SKM-1 treated with dmso at 0.1 percent for 144 hours (cell line): ENCODE measurements around the gene ZDHHC11.
"Not testable (repeated sequence)": the region's sequence is repeated elsewhere in the genome, so short reads cannot be mapped to it uniquely, and the experiment has no call there.

Experiments
- DNase-seq: peaks from one replicate; lab custom pipeline; 2025; ENCODE audit not compliant: unreplicated experiment; lab: John Stamatoyannopoulos, UW

ZDHHC11 gene

DNA sequence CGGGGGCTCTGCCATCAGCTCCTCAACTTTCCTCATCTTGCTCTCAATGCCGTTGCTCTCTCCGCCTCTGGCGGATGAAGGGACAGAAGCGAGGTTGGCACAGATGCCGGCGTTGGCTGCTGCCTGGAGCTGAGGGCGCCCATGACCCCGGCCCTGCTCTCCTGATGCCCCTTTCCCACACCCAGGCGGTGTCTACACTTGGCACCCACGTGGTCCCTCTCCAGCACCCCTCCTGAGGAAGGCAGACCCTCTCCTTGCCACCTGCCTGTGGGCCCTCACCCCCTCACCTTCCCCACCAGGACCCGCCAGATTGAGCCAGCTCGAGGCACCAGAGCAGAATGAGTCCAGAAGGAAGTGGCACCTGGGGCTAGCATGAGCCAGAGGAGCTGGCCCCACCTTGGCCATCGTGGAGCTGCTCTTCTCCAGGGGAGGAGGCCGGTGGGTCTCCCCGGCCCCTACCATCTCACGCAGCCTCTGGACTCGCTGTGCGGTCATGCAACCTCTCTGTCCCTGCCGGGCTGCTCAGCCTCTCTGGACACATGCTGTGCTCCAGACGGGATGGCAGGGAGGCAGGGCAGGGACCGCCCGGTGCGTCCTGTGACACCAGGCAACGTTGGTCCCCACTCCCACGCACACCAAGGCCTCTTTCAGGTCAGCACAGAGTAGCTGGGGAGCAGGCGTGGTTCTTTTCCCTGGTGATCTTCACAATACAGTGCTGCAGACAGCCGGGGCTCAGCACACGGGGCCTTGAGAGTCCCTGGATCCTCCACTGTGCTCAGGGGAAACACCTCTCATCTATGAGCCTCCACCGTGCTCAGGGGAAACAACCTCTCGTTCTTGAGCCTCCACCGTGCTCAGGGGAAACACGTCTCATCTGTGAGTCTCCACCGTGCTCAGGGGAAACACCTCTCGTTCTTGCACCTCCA lies 4.8 kb downstream of the ZDHHC11 start:
- DNase-seq: not testable (repeated sequence)

DNA sequence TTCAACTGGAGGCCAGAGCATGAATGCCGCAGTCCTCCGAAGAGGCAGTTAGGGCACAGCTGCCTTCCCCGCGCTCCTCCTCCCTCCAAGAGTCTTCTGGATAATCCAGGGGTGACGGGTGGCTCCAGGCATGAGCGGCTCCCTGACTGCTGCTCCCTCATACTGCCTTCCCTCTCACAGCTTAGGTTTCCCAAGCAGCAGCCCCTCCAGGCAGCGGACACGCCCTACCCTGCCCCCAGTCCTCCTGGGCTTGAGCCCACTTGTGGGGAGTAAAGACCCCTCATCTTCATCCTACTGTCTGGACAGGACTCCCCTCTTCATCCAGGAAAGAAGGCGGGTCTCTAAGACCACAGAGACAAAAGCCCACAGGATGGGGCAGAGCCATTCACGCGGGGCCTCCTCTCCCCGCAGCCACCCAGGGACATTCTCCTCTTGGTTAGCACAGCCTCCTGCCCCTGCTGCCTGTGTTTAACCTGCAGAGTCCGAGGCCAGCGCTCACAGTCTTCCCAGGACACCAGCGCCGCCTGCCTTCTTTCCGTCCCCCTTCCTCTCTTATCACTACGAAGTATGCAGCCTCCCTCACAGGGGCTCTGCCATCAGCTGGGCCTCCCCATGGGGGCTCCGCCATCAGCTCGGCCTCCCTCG lies 5.6 kb downstream of the ZDHHC11 start:
- not testable (repeated sequence) for DNase-seq

DNA sequence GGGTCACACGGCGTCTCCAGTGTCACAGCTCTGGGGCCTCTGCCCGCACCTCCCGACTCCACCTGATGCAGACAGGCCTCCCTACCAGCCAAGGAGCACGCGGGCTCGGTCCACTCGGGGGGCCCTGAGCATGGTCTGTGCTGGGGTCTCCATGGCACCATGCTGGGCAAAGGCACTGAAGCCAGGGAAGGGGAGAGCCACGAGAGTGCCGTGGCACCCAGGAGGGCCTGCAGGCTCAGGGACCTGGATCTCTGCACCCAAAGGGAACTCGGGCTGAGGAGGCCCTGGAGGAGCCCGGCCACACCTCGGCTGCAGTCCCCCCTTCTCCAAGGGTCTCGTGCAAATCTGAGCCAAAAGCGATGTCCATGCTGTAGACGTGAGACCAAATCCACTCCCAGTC lies 6.4 kb downstream of the ZDHHC11 start:
- DNase-seq: not testable (repeated sequence)

DNA sequence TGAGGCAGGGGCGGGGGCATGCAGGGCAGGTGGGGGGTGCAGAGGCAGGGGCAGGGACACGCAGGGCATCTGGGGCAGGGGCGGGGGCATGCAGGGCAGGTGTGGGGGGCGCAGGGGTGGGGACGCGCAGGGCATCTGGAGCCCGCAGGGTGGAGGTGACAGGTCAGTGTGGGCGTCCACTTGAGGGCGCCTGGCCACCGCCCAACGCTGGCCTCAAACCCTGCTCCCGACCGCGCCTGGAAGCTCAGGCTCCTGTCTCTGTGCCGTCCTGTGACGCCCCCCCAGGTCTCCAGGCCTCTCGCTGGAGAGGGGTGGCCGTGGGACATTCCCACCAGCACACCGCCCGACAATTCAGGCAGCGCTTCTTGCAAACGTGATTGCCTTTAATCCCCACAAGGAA lies 6.9 kb downstream of the ZDHHC11 start:
- DNase-seq: not testable (repeated sequence)

DNA sequence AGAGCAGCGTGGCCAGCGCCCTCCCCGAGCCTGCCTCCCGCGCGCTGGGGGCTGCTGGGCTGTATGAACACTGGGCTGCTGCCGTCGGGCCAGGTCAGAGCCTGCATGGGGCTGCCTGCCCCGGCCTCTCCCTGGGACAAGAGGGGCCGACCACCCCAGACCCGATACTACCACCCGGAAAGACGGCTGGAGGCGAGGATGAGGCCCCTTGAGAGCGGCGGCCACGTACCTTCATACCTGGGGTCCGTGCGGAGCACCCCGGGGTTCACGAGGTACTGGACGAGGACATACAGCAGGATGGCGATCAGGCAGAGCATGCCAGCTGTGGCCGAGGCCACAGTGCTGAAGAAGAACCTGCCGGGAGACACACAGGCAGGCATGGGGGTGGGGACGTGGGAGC lies 7.4 kb downstream of the ZDHHC11 start:
- not testable (repeated sequence) for DNase-seq

DNA sequence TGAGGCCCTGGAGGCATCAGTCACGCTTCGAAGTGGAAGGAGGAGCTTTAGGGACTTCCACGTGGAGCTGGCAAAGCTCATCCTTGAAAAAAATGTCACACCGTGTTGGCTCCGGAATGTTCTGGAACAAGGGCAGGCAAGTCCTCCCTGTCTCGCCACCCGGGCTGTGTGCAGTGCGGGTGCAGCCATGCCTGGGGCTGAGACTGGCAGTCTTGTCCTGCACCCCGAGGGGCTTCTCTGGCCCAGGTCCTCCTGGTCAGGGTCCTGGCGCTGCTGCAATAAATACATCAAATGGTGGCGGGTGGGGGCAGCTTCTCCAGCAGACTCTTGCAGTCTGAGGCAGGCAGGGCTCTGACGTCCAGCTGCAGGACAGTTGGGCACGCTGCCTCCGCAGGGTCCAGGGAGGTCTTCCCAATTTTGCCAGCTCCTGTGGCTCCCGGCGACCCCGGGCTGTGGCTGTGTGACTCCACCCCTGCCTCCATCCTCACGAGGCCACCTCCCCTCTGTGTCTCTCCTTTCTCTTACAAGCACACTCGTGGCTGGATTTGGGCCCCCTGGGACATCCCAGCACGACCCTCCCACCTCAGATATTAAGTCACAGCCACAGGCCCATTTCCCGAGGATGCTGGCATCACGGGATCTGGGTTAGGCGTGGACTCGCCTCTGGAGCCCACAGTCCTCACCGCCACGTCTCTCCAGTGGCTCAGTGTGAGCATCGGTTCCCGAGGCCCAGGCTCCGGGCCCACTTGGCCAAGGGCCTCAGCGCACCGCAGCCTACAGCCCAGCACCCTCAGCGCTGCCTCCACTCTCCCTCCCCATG lies 8.2 kb downstream of the ZDHHC11 start:
- DNase-seq: not testable (repeated sequence)

DNA sequence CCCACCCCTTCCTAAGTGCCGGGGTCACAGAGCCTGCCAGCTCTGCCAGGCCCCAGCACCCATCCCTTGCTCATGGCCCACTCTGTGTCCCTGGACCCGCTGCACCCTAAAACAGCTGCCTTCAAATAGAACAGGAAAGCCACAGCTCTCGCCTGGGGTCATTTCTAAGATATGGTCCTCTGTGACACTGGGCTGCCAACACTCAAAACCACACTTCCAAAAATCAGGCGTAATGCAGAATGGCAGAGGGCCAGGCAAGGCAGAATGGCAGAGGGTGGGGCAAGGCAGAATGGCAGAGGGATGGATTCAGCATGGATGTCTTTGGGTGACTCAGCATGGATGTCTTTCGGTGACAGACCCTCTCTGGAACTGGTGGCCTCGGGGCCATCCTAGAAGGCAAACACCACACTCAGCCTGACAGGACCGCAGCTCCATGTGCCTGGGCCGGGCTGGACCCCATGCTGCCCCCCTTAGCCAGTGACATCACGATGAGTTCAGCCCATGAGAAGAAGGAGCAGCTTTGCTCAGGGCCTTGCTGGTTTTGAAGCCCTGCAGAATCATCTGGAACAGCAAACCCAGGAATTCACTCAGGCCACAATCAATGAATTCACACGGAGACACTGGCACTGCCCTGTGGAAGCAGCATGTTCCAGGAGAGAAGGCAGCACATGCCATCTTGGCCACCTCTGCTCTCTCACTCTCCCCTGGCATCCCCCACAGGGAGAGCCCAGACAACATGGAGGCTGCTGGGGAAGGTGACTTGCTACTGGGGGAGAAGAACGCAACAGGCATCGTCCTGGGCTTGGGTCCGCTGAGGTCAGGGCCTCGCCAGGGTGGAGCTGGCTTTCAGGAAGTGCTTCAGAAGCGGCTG lies 9.0 kb downstream of the ZDHHC11 start:
- not testable (repeated sequence) for DNase-seq

DNA sequence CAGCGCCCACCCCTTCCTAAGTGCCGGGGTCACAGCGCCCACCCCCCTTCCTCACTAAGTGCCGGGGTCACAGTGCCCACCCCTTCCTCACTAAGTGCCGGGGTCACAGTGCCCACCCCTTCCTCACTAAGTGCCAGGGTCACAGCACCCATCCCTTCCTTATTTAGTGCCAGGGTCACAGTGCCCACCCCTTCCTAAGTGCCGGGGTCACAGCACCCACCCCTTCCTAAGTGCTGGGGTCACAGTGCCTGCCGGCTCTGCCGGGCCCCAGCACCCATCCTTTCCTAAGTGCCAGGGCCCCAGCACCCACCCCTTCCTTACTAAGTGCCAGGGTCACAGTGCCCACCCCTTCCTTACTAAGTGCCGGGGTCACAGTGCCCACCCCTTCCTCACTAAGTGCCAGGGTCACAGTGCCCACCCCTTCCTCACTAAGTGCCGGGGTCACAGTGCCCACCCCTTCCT lies 9.8 kb downstream of the ZDHHC11 start:
- not testable (repeated sequence) for DNase-seq

DNA sequence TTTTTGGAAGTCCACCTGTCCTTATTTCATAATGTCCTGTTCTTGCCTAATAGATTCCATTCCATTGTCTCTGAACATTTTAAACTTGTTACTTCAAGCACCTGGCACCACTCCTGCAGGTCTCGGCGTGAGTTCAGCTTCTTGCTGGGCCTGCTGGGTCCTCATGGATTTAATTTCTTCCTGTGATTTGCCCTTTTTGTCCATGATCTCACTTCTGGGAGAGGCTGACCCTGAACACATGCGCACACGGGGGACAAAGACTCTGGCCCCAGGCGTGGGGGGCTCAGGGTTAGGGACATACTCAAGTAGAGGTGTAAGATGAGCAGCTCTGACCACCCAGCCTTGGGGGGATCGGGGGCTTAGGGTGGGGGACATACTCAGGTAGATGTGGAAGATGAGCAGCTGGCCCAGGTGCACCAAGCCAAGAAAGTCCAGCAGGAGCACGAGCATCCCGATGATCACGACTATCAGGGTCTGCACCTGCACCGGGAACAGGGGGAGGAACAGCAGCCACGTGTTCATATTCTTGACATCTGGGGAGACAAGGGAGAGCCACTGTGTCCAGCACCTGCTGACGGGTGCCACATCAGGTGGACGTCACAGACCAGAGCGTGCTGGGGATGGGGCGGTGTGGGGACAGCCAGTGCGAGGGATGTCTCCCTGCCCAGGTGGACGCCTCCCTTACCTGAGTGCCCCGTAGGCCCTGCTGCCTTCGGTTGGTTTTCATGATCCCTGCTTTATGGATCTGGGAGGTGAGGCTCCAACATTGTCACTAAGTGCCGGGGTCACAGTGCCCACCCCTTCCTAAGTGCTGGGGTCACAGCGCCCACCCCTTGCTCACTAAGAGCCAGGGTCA lies 10.4 kb downstream of the ZDHHC11 start:
- not testable (repeated sequence) for DNase-seq

DNA sequence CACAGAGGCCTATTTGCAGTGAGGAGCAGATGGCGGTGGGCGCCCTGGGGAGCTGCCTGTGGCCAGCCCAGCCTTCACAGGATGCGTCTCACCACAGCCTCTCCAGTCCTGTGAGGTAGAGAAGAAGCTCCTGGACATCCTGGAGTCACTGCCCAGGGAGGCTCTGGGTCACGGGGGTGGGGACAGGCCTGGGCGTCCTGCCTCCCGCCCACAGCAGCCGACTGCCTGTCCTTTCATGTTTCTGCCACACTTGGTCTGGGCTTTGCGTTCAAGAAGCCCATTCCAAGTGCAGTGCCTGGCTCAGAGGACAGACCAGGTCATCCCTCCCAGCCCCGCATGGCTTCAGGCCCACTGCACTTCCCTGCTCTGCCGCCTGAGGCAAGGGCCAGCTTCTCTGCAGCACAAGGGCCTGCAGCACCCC lies 12.3 kb downstream of the ZDHHC11 start:
- DNase-seq: not testable (repeated sequence)

DNA sequence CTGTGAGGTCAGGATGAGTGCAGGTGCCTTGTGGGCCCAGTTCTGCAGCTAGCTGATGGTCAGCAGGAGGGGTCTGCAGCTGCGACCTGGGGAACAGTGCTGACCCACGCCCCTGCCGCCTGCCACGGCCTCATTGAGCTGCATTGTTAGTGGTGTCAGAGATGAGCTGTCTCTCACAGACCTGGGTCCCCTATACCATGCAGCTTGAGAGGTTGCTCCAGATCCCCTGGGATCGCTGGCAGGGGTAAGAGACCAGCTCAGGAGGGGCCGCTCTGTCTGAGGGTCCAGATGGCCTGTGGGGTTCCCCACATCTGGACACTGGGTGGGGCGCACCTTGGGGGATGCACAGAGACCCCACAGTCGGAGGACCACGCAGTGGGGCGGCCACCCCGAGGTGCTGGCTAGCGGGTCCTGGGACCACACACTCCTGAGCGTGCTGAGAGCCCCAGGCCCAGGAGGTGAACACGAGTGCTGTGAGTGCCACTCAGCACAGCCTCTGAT lies 13.1 kb downstream of the ZDHHC11 start:
- not testable (repeated sequence) for DNase-seq

DNA sequence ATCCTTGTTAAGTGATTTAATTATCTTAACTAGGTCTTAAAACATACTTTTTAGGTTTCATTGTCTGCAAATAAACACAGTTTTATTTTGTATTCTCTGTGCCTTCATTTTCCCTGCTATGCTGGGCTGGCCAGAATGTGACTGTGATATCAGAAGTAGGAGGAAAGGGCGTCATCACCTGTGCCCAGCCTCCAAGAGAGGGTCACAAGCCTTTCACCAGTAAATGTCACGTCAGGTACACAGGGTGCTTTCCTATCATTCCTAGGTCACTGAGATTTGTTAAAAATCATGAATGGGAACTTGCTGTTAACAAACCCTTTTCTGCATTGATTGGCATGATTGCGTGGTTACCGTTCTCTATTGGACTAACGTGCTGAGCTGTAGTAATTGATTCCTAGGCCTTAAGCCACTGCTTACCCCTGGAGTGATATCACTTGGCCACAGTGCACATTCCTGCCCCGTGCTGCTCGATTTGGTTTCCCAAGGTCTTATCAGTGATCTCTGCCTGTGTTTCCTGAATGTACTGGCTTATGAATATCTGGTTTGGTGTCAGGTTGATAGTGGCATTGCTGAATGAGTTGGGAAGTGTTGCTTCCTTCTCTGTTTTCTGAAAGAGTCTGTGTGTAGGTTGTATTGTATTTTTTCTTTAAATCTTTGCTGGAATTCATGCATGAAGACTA lies 14.7 kb downstream of the ZDHHC11 start:
- not testable (repeated sequence) for DNase-seq

DNA sequence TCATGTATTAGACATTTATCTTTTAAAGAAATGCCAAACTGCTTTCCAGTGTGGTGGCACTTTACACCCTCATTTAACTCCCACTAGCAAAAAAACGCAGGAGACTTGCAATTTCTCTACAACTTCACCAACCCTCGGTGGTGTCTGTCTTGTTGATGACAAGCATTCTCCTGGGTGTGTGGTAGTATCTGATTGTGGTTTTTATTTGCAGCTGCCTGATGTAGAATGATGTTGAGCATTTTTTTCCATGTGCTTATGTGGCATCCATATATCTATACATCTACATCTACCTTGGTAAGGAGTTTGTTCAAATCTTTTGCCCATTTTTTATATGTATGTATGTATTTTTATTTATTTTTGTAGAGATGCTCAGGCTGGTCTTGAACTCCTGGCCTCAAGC lies 16.8 kb downstream of the ZDHHC11 start:
- not testable (repeated sequence) for DNase-seq

DNA sequence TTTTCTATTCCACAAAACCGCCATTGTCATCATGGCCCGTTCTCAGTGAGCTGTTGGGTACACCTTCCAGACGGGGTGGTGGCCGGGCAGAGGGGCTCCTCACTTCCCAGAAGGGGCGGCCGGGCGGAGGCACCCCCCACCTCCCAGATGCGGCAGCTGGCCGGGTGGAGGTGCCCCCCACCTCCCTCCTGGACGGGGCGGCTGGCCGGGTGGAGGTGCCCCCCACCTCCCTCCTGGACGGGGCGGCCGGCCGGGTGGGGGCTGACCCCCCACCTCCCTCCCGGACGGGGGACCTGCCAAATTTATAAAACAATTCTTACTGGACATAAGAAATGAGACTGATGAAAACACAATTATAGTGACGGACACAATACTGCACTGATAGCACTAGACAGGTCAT lies 22.6 kb downstream of the ZDHHC11 start:
- not testable (repeated sequence) for DNase-seq

DNA sequence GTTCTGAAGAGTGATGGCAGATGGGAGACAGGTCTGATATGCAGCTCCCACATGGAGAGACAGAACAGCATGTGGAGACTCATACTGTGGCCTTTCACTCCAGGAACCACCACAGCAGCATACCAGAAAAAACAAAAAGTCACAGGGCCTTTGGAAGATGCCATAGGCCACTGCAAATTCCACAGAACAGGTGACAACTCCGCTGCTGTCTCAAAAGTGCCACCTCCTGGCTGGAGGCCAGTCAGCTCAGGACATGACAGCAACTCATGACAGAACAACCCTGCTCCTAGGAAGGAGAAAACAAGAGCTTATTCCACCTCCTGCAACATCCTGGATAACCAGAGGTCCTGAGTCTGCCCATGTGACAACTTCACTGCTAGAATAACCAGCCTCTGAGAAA lies 25.2 kb downstream of the ZDHHC11 start:
- not testable (repeated sequence) for DNase-seq

DNA sequence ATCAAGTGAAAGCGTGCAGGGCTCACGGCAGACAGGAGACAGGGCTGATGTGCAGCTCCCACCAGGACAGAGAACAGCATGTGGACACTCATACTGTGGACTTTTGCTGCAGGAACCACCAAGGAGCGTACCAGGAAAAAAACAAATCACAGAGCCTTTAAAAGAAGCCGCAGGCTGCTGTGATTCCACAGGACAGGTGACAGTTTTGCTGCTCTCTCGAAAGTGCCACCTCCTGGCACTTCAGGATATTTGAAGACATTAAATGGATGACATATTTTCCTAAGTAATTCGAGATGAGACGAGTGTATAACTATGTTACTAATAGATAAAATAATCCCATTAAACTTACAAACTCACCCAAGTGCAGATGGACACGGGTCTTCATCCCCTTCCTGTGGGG lies 29.3 kb downstream of the ZDHHC11 start:
- DNase-seq: no peak

DNA sequence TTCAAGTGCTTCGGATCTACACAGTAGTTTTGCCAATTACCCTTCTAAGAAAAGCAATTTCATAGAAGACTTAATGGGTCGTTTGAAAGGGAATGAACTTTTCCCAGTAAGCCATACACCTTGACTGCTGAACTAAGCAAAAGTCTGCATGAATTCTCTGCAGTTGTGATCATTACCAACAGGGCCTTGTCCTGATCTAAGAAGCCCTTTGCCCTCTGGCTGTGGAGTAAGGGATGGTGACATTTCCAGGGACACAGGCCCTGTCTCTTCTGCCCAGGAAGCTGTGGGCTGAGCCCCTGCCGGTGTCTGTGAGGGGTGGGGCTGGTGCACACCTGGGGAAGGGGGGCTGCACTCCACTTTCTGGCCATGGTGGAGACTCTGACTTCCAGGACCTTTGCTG lies 30.5 kb downstream of the ZDHHC11 start:
- DNase-seq: no peak

DNA sequence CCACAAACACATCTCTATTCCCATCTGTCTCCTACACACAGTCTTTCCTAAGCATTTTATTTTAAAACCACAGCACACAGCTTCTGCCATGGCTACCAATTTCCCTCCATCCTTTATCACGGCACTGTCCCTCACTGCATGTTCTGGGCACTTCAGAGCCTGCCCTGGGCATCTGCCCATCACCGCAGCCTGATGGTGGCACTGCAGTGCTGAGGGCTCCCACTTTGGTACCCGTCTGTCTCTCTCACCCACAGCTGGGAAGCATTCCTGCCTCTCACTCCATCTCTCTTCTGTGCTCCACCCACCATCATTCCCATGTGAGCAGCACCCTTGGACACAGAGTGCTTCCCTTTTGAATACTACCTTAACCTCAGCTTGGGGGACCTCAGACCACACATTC lies 31.7 kb downstream of the ZDHHC11 start:
- DNase-seq: no peak

DNA sequence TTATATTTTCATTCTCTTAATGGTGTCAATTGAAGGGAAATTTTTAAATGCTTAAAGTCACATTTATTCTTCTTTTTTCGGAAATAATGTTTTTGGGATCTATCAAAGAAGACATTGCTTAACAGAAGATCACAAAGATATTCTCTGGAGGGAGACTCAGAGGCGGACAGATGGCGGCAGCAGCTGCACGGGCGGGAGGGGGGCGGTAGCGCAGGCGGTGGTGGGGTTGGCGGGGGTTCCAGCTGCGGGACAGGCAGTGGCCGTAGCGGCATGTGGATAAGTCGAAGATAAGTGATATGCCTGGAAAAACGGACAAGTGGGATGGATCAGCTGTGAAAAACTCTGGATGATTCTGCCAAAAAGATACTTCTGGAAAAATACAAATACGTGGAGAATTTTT lies 34.6 kb downstream of the ZDHHC11 start:
- no peak for DNase-seq
